GM21723 (cell line): ENCODE measurements around the gene AIP.
"Not testable (repeated sequence)": the region's sequence is repeated elsewhere in the genome, so short reads cannot be mapped to it uniquely, and the experiment has no call there.

Experiments used
- ATAC-seq: cut with Tn5 transposase; IDR thresholded peaks from one replicate; pipeline ENCODE4 v1.9.1; 2021; ENCODE audit warnings: mild to moderate bottlenecking, moderate library complexity; ENCODE audit not compliant: unreplicated experiment

AIP gene

GRCh38 chr11:67448220-67448609 lies 34.6 kb upstream of the AIP start:
- no peak for ATAC-seq

DNA sequence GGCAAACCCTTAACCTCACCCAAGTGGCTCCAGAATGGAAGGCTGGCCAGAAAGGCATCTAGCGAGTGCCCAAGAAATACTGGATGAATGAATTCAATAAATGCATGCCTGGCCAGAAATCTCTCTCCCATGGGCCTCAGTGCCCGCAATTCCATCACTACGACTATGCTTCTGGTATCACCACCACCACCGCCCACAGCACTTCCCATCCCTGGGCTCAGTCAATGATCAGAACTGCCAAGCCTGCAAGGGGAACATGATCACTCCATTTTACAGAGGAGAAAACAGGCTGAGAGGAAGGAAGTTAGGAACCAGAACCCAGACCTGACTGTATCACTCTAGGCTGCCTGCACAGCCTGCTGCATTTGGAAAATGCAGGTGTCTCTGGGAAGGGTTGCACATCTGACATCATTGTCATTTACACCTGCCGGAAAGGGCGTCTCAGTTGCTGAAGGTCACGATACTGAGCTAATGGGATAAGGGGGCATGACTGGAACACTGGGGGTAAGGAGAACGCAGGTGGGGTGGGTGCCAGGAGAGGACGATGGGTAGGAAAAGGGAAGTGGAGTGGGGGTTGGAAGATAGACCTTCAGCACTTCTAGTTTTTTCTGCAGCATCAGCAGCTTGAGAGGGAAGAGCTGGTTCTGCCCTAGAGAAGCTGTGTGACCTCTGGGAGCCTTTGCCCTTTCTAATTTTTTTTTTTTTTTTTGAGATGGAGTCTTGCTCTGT lies 33.5 kb upstream of the AIP start:
- ATAC-seq, result no peak

GRCh38 chr11:67450796-67451657 lies 31.8 kb upstream of the AIP start:
- no peak for ATAC-seq

GRCh38 chr11:67451658-67451976 lies 31.2 kb upstream of the AIP start:
- no peak for ATAC-seq

GRCh38 chr11:67452141-67452952 lies 30.5 kb upstream of the AIP start, which contains the start of gene GPR152:
TSS of gene GPR152 (minus strand) at chr11:67452729. CDS start at chr11:67452724, 5 bp downstream.
- ATAC-seq, result no peak

DNA sequence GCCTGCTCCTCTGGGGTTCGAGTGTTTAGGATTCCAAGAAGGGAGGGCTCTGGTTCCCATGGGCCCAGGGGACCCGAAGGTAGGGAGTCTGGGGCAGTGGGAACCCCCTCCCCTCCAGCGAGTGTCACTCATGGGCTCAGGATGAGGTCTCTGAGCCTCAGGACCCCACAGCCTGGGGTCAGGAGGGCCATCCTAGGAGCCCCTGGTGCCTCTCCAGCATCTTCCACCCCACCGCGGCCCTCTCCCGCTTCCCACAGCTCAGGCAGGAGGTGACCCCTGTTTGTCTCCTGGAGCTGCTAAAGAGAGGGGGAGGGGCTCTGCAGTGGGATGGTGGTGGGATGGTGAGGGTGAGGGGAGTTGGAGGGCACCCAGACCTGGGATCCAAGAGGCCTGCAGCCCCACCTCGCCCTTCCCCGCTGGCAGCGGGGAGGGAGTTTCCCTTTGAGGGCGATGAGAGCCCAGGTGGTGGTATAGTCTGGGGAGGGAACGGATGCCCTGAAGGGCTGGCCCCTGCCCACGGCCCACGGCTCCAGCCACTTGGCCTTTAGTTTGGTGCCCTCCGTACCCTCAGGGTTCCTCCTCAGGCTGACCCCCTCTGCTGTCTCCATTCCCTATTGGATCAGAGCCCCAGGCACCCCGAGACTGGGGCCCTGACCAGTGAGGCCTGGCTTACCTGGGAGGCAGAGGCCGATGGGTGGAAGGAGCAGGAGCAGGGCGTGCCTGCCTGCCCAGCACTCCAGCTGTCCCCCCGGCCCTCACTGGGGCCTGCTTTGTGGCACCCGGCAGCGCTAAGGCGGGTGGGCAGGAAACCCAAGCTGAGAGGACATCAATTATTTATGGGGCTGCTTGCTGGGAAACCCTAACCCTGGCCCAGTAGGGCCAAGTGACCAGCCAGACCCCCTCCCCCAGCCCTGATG lies 28.8 kb upstream of the AIP start:
- ATAC-seq, result no peak

GRCh38 chr11:67455054-67455453 lies 27.8 kb upstream of the AIP start, which contains the start of gene CABP4:
TSS of gene CABP4 (plus strand) at chr11:67455354. CDS start at chr11:67455424, 70 bp downstream.
- no peak for ATAC-seq

DNA sequence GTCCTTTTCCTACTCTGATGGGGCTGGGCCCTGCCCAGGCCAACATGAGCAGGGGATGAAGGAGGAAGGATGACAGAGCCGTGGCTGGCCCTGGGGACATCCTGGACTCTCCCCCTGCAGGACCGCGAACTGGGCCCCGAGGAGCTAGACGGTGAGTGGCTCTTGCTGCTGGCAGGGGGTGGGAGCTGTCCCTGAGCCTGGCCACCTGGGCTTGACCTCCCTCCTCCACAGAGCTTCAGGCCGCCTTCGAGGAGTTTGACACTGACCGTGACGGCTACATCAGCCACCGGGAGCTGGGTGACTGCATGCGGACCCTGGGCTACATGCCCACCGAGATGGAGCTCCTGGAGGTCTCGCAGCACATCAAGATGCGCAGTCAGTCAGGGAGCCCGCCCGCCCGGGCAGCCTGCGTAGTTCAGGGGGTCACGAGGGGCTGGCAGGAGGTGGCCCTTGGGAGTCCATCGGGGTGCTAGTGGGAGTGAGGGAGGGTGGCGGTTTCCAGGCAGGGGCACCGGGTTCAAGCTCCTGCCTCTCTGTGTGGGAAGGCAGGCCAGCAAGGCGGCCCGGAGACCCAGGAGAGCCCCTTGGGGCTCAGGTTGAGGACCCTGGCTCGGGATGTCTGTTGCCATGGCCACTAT lies 26.6 kb upstream of the AIP start:
- ATAC-seq, result no peak

DNA sequence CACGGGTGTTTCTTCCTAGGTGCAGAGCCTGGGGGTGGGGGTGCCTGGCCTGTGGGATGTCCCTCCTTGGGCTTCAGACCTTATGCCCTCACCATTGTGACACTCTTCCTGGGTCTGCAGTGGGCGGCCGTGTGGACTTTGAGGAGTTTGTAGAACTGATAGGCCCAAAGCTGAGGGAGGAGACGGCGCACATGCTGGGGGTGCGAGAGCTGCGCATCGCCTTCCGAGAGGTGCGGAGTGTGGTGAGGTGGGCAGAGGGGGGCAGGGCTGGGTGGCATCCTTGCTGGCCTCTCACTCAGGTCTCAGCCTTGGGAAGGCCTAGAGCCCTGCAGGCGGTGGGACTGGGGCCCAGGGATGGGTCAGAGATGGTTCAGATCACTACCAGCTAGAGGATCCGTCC lies 25.4 kb upstream of the AIP start:
- ATAC-seq, result no peak

GRCh38 chr11:67458266-67458665 lies 24.6 kb upstream of the AIP start:
- ATAC-seq, result no peak

GRCh38 chr11:67463186-67463585 lies 19.6 kb upstream of the AIP start:
- ATAC-seq, result no peak

DNA sequence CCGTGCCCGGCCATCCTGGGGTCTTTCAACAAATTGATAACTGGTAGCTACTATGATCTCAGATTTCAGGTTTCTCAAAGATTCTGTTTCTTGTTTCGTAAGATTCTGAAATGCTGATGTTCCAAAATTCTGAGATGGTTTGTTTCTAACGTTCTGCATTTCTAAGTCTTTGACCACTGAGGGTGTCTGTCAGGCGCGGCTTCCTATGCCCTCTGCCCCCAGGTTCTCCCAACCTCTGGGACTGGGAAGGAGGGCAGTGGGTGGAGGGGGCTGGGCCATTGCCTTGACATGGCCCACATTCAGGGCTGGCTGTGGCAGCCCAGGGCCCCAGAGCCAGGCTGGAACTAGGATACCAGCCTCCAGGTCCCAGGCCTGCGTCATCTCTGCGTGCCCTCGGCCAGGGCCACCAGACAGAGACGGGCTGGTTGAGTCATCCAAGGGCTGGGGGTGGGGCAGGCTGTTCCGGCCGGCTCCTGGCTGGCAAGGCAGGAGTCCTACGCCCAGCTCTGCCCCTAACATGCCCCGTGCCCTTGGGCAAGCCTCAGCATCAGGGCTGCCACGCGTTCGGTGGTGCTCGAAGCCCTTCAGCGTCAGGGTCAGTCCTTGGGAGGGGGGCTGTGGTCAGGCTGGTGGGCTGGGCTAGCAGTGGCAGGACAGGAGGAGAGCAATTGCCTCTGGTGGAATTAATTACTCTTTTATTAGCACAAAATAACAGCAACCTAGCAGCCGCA lies 19.0 kb upstream of the AIP start:
- ATAC-seq, result no peak

GRCh38 chr11:67464411-67465188 lies 18.2 kb upstream of the AIP start:
- peak; percentile 51 for ATAC-seq

- ATAC-seq, result no peak
These were observed 17.7 kb upstream of the AIP start for GRCh38 chr11:67465189-67465510.

DNA sequence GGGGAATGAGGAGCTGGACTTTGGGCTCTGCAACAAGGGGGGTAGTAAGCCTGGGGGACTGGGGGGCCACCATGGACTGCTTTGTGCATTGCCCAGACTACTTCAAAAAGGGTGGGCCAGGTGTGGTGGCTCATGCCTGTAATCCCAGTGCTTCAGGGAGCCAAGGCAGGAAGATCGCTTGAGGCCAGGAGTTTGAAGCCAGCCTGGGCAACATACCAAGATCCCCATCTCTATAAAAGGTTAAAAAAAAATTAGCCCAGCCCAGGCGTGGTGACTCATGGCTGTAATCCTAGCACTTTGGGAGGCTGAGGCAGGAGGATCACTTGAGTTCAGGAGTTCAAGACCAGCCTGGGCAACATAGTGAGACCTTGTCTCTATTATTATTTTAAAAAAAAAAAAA lies 17.3 kb upstream of the AIP start:
- not testable (repeated sequence) for ATAC-seq

DNA sequence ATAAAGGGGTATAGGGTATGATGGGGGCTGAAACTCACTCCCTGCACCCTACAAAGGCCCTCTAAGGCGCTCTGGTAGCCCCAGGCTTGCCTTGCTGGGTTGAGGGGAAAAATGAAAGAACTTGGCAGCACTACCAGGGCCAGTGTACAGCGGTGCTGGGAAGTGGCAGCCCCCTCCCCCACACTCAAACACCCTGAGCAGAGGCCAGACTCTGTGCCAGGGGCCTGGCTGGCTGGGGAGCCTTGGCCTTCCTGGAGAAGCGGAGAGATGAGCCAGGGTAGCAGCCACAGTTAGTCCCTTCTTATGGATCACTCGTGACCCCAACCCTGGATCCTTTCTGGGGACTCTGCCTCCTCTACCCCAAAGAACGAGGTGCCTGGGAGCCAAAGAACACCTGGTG lies 16.5 kb upstream of the AIP start:
- ATAC-seq, result no peak

DNA sequence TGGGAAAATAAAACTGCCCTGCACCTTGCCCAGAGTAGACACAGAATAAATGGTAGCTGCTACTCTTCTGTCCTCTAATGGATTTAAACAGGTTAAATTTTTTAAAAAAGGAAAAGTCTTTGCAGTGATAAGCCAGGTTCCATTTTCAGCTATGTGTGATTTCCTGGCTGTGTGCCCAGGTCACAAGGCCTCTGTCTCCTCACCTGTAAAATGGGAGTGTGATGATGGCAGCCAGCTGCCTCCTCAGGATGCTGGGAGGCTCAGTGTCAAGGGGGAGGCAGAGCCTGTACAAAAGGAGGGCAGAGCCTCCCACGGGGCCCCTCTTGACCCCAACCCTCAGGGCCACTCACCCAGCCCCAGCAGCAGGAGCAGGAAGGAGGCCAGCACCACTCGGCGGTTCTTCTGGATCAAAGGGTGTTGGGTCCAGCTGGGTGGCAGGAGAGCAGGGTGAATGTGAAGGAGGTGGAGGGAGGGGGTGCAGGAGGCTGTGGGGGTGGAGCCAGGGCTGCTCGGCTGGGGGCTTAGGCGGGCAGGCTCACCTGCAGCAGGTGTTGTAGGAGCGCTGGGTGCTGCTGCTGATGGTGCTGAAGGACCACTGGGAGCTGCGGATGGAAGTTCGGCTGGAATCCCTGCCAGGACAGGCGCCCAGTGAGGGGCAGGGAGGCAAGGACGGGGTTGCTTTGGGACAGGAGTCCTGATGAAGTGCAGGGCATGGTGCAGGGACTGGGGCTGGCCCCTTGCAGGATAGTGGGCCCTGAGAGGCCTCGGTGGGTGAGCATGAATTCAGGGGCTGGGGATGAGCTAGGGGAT lies 15.7 kb upstream of the AIP start:
- no peak for ATAC-seq

DNA sequence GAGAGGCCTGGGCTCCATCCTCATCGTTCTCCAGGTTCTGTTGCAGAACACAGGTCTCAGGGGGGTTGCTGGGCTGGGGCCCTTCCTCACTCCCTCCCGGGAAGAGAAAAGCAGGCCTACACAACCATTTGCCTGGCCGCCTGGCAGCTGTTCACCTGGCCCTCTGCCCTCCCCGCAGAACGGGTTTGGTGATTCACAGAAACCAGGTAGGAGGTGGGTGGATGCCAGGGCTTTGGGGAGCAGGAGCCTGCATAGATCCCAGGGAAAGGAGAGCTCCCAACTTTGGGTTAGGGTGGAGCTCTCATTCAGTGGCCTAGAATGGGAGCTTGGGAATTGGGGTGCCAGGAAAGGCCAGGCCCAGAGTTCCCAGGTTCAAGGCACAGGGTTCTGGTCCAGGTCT lies 14.8 kb upstream of the AIP start:
- ATAC-seq, result no peak
